Activated naive CD4-positive, alpha-beta T cell treated with anti-CD3 and anti-CD28 coated beads for 36 hours (primary cell): ENCODE measurements around the gene CNGB1. TPM values are rescaled to one million over a fixed set of nuclear protein-coding genes. Genes with fewer than 3 reads are reported as not detected.
"Not testable (repeated sequence)": the region's sequence is repeated elsewhere in the genome, so short reads cannot be mapped to it uniquely, and the experiment has no call there.

ENCODE experiments used
- CTCF ChIA-PET: fragments of 350-600 bp; sonication (Branson Sonifier 250); formaldehyde crosslinking; loops from one replicate; lab custom pipeline; 2021; ENCODE audit warnings: antibody characterized with exemption; lab: Charles Lee
- DNase-seq: peaks from one replicate; pipeline ENCODE4 v3.0.0-alpha.2; 2020
- H3K27ac Mint-ChIP-seq: one replicate; pipeline ENCODE4 v1.8.0; 2021; ENCODE audit warnings: mild to moderate bottlenecking, mixed read lengths
- H3K27me3 Mint-ChIP-seq: one replicate; pipeline ENCODE4 v1.8.0; 2021; ENCODE audit warnings: low read depth, mixed read lengths
- H3K36me3 Mint-ChIP-seq: one replicate; pipeline ENCODE4 v1.8.0; 2021; ENCODE audit warnings: low read depth, mixed read lengths
- H3K4me1 Mint-ChIP-seq: one replicate; pipeline ENCODE4 v1.8.0; 2021; ENCODE audit warnings: low read depth, mixed read lengths
- H3K4me3 Mint-ChIP-seq: one replicate; pipeline ENCODE4 v1.8.0; 2021; ENCODE audit warnings: mild to moderate bottlenecking, moderate library complexity, mixed read lengths
- H3K9me3 Mint-ChIP-seq: one replicate; pipeline ENCODE4 v1.8.0; 2021; ENCODE audit warnings: mixed read lengths
- intact Hi-C: fragments of 100-400 bp; cut with micrococcal nuclease; formaldehyde crosslinking; loops from one replicate; pipeline ENCODE4 v1.15.1; 2023
- total RNA-seq, 2 experiments: library from RNA; stranded (reverse); gene quantifications; one replicate each; pipeline ENCODE4 v1.2.3, GENCODE V29; 2021

Gene CNGB1
- total RNA-seq, 2 experiments from 2014 or later, result not detected

- H3K27ac Mint-ChIP-seq, result no peak overlapping the region
- CTCF ChIA-PET, result no interaction called here
- H3K36me3 Mint-ChIP-seq, result no peaks in the 10 kb centered on the region
- H3K4me1 Mint-ChIP-seq, result peaks cover 8% of the 10 kb centered on the region
- DNase-seq, result no peak
- H3K9me3 Mint-ChIP-seq, result no peaks in the 10 kb centered on the region
- no peak overlapping the region for H3K4me3 Mint-ChIP-seq
- H3K27me3 Mint-ChIP-seq, result no peaks in the 10 kb centered on the region
- intact Hi-C loops, result no loop called here
Observed at GRCh38 chr16:57846078-57846697, 124.7 kb downstream of the CNGB1 start.

- Mint-ChIP-seq H3K27ac (no peak overlapping the region), H3K36me3 (no peaks in the 10 kb centered on the region), H3K27me3 (no peaks in the 10 kb centered on the region), H3K9me3 (no peaks in the 10 kb centered on the region), H3K4me1 (peaks cover 8% of the 10 kb centered on the region), H3K4me3 (no peak overlapping the region)
- CTCF ChIA-PET, result interaction anchor here (1.2 kb wide), 1 partner anchor 19 kb away, joined by 9 read pairs; no protein-coding TSS in a partner anchor
- DNase-seq, result no peak
- intact Hi-C loops, result no loop called here
Observed at GRCh38 chr16:57845115-57845514, 125.8 kb downstream of the CNGB1 start.

GRCh38 chr16:57844416-57845030 is 126.4 kb downstream of the CNGB1 start:
- H3K9me3 Mint-ChIP-seq, result no peaks in the 10 kb centered on the region
- H3K36me3 Mint-ChIP-seq, result no peaks in the 10 kb centered on the region
- DNase-seq, result no peak
- CTCF ChIA-PET, result interaction anchor here (1.2 kb wide), 1 partner anchor 19 kb away, joined by 9 read pairs; no protein-coding TSS in a partner anchor
- intact Hi-C loops, result no loop called here
- peaks cover 8% of the 10 kb centered on the region for H3K4me1 Mint-ChIP-seq
- H3K4me3 Mint-ChIP-seq, result no peak overlapping the region
- no peaks in the 10 kb centered on the region for H3K27me3 Mint-ChIP-seq
- no peak overlapping the region for H3K27ac Mint-ChIP-seq

- DNase-seq, result no peak
- Mint-ChIP-seq H3K4me3 (no peak overlapping the region), H3K9me3 (no peaks in the 10 kb centered on the region), H3K27me3 (no peaks in the 10 kb centered on the region), H3K36me3 (no peaks in the 10 kb centered on the region), H3K4me1 (peaks cover 8% of the 10 kb centered on the region), H3K27ac (no peak overlapping the region)
- CTCF ChIA-PET, result interaction anchor here (0.6 kb wide), 1 partner anchor 423 kb away, joined by 4 read pairs; no protein-coding TSS in a partner anchor
- intact Hi-C loops, result no loop called here
Observed at GRCh38 chr16:57843400-57843799, 127.5 kb downstream of the CNGB1 start.

GRCh38 chr16:57842601-57843000 is 128.3 kb downstream of the CNGB1 start:
- CTCF ChIA-PET, result interaction anchor here (0.6 kb wide), 1 partner anchor 422 kb away, joined by 4 read pairs; no protein-coding TSS in a partner anchor
- H3K27ac Mint-ChIP-seq, result no peak overlapping the region
- no peak for DNase-seq
- peaks cover 8% of the 10 kb centered on the region for H3K4me1 Mint-ChIP-seq
- H3K27me3 Mint-ChIP-seq, result no peaks in the 10 kb centered on the region
- intact Hi-C loops, result no loop called here
- no peaks in the 10 kb centered on the region for H3K36me3 Mint-ChIP-seq
- no peaks in the 10 kb centered on the region for H3K9me3 Mint-ChIP-seq
- no peak overlapping the region for H3K4me3 Mint-ChIP-seq

GRCh38 chr16:57840833-57841232 is 130.1 kb downstream of the CNGB1 start:
- H3K36me3 Mint-ChIP-seq, result no peaks in the 10 kb centered on the region
- H3K4me1 Mint-ChIP-seq, result peaks cover 5% of the 10 kb centered on the region
- CTCF ChIA-PET, result interaction anchor here (1.5 kb wide), 1 partner anchor 70 kb away, joined by 6 read pairs; no protein-coding TSS in a partner anchor
- intact Hi-C loops, result no loop called here
- no peak for DNase-seq
- H3K27ac Mint-ChIP-seq, result no peak overlapping the region
- no peaks in the 10 kb centered on the region for H3K9me3 Mint-ChIP-seq
- H3K4me3 Mint-ChIP-seq, result no peak overlapping the region
- H3K27me3 Mint-ChIP-seq, result no peaks in the 10 kb centered on the region

GRCh38 chr16:57838161-57838560 is 132.8 kb downstream of the CNGB1 start:
- H3K4me1 Mint-ChIP-seq, result no peaks in the 10 kb centered on the region
- CTCF ChIA-PET, result interaction anchor here (0.6 to 0.7 kb wide), 2 partner anchors 25 to 55 kb away, joined by 4 to 5 read pairs; no protein-coding TSS in a partner anchor
- no peaks in the 10 kb centered on the region for H3K36me3 Mint-ChIP-seq
- H3K4me3 Mint-ChIP-seq, result no peak overlapping the region
- no peaks in the 10 kb centered on the region for H3K27me3 Mint-ChIP-seq
- DNase-seq, result no peak
- intact Hi-C loops, result no loop called here
- H3K27ac Mint-ChIP-seq, result no peak overlapping the region
- no peaks in the 10 kb centered on the region for H3K9me3 Mint-ChIP-seq

- H3K4me3 Mint-ChIP-seq, result no peak overlapping the region
- CTCF ChIA-PET, result interaction anchor here (0.6 to 0.7 kb wide), 2 partner anchors 26 to 55 kb away, joined by 4 to 5 read pairs; no protein-coding TSS in a partner anchor
- no peaks in the 10 kb centered on the region for H3K9me3 Mint-ChIP-seq
- no peaks in the 10 kb centered on the region for H3K36me3 Mint-ChIP-seq
- no peak overlapping the region for H3K27ac Mint-ChIP-seq
- DNase-seq, result no peak
- intact Hi-C loops, result no loop called here
- no peaks in the 10 kb centered on the region for H3K4me1 Mint-ChIP-seq
- H3K27me3 Mint-ChIP-seq, result no peaks in the 10 kb centered on the region
Observed at GRCh38 chr16:57837305-57838125, 133.4 kb downstream of the CNGB1 start.

- H3K9me3 Mint-ChIP-seq, H3K4me1 Mint-ChIP-seq, H3K36me3 Mint-ChIP-seq, H3K4me3 Mint-ChIP-seq, H3K27me3 Mint-ChIP-seq, H3K27ac Mint-ChIP-seq, CTCF ChIA-PET, intact Hi-C loops, DNase-seq: not testable (repeated sequence)
Observed at GRCh38 chr16:57835439-57835838, 135.5 kb downstream of the CNGB1 start.

GRCh38 chr16:57834936-57835335 is 136.0 kb downstream of the CNGB1 start:
- no peak for DNase-seq
- Mint-ChIP-seq H3K27me3 (no peaks in the 10 kb centered on the region), H3K9me3 (no peaks in the 10 kb centered on the region), H3K27ac (no peak overlapping the region), H3K36me3 (no peaks in the 10 kb centered on the region), H3K4me3 (no peak overlapping the region), H3K4me1 (no peaks in the 10 kb centered on the region)
- CTCF ChIA-PET, result no interaction called here
- intact Hi-C loops, result no loop called here
